ENCODE measurements around the gene IL23A.

IL23A gene

DNA sequence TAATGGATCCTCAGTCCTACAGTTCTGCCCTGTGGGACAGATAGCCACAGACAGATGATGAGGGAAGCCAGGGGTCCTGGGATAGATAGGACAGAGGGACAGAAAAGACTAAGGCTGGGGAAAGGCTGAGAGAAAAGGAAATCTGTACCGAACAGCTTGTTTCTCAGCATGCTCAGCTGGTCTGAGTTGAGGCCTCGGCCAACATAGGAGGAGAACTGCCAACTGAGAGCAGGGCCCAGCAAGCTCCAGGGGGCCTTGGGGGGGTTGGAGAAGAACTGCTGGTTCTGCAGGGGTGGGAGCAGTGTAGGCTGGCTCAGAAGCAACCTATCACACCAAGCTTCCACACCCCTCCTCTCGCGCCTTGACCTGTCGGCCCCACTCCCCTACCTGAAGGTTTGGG is 10.1 kb downstream of the IL23A start:
- H2AFZ ChIP-seq (ENCODE audit: low read depth, low read length, severe bottlenecking): no peak overlapping the region
- H3K4me2 ChIP-seq (ENCODE audit: low read depth, low read length, poor library complexity, severe bottlenecking): no peak overlapping the region
- H3K27ac ChIP-seq (ENCODE audit: low read depth, low read length): no peak overlapping the region
- H3K9me3 ChIP-seq (ENCODE audit: insufficient read depth, low read length): no peaks in the 10 kb centered on the region
- H3K36me3 ChIP-seq (ENCODE audit: low read length): peaks cover 12% of the 10 kb centered on the region; the same call in 1 of the 2 replicates
- no peaks in the 10 kb centered on the region for H3K27me3 ChIP-seq (ENCODE audit: low read length)
- TF ChIP-seq EZH2phosphoT487 (conservative IDR thresholded peaks at IDR 0.05; ENCODE audit: low read length): no peak
- TF ChIP-seq, protein P1, sequence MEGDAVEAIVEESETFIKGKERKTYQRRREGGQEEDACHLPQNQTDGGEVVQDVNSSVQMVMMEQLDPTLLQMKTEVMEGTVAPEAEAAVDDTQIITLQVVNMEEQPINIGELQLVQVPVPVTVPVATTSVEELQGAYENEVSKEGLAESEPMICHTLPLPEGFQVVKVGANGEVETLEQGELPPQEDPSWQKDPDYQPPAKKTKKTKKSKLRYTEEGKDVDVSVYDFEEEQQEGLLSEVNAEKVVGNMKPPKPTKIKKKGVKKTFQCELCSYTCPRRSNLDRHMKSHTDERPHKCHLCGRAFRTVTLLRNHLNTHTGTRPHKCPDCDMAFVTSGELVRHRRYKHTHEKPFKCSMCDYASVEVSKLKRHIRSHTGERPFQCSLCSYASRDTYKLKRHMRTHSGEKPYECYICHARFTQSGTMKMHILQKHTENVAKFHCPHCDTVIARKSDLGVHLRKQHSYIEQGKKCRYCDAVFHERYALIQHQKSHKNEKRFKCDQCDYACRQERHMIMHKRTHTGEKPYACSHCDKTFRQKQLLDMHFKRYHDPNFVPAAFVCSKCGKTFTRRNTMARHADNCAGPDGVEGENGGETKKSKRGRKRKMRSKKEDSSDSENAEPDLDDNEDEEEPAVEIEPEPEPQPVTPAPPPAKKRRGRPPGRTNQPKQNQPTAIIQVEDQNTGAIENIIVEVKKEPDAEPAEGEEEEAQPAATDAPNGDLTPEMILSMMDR (IDR thresholded peaks at IDR 0.05; ENCODE audit: insufficient read depth, low read length, poor library complexity, severe bottlenecking): no peak
- H3K9me2 ChIP-seq (replicated peaks; ENCODE audit: insufficient read depth, low read length): no peaks in the 10 kb centered on the region
- no peaks in the 10 kb centered on the region; the same call in 1 of the 2 replicates for H3F3A ChIP-seq (ENCODE audit: insufficient read depth)
- H3K79me2 ChIP-seq (ENCODE audit: insufficient read depth, low read length): no peaks in the 10 kb centered on the region
- no peaks in the 10 kb centered on the region for H4K20me1 ChIP-seq (ENCODE audit: low read depth, low read length)
- H3K9ac ChIP-seq (ENCODE audit: low read length): no peak overlapping the region
- H3K4me3 ChIP-seq (ENCODE audit: insufficient read depth, low read length, poor library complexity, severe bottlenecking): no peak overlapping the region

- Histone ChIP-seq H3K9me2 (replicated peaks; ENCODE audit: insufficient read depth, low read length) (no peaks in the 10 kb centered on the region), H3K27ac (ENCODE audit: low read depth, low read length) (no peak overlapping the region), H3K36me3 (ENCODE audit: low read length) (peaks cover 17% of the 10 kb centered on the region; the same call in 1 of the 2 replicates), H3K27me3 (ENCODE audit: low read length) (no peaks in the 10 kb centered on the region), H3K9ac (ENCODE audit: low read length) (no peak overlapping the region), H3K4me3 (ENCODE audit: insufficient read depth, low read length, poor library complexity, severe bottlenecking) (no peak overlapping the region), H3K79me2 (ENCODE audit: insufficient read depth, low read length) (no peaks in the 10 kb centered on the region), H4K20me1 (ENCODE audit: low read depth, low read length) (no peaks in the 10 kb centered on the region), H2AFZ (ENCODE audit: low read depth, low read length, severe bottlenecking) (no peak overlapping the region), H3K4me2 (ENCODE audit: low read depth, low read length, poor library complexity, severe bottlenecking) (no peak overlapping the region), H3K9me3 (ENCODE audit: insufficient read depth, low read length) (no peaks in the 10 kb centered on the region), H3F3A (ENCODE audit: insufficient read depth) (no peaks in the 10 kb centered on the region; the same call in 1 of the 2 replicates)
- no peak for TF ChIP-seq EZH2phosphoT487 (conservative IDR thresholded peaks at IDR 0.05; ENCODE audit: low read length)
- TF ChIP-seq, protein P1 (IDR thresholded peaks at IDR 0.05; ENCODE audit: insufficient read depth, low read length, poor library complexity, severe bottlenecking): no peak
Measured at GRCh38 chr12:56350662-56351061, 12.0 kb downstream of the IL23A start.

DNA sequence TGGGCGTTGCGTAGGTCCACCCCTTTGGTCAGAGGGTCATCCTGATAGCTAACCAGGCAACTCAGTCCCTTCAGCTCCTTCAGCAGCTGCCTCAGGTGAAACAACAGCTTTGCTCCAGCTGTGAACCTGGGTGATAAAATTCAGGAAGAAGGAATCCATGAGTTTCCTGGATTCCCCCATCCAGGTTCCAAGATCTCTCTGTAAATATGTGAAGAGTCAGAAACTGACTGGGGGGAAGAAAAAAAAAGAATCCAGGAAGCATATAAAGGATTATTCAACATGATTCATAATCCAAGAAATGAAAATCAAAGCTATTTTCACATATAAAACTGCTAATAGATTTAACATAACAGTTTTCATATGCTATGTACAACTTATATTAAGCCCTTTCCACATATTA is 12.6 kb downstream of the IL23A start:
- no peaks in the 10 kb centered on the region for H3K9me3 ChIP-seq (ENCODE audit: insufficient read depth, low read length)
- H3K9ac ChIP-seq (ENCODE audit: low read length): no peak overlapping the region
- H4K20me1 ChIP-seq (ENCODE audit: low read depth, low read length): no peaks in the 10 kb centered on the region
- H3F3A ChIP-seq (ENCODE audit: insufficient read depth): no peaks in the 10 kb centered on the region; the same call in 1 of the 2 replicates
- no peak overlapping the region for H3K4me2 ChIP-seq (ENCODE audit: low read depth, low read length, poor library complexity, severe bottlenecking)
- no peaks in the 10 kb centered on the region for H3K27me3 ChIP-seq (ENCODE audit: low read length)
- TF ChIP-seq, protein P1 (IDR thresholded peaks at IDR 0.05; ENCODE audit: insufficient read depth, low read length, poor library complexity, severe bottlenecking): no peak
- no peak for TF ChIP-seq EZH2phosphoT487 (conservative IDR thresholded peaks at IDR 0.05; ENCODE audit: low read length)
- H3K27ac ChIP-seq (ENCODE audit: low read depth, low read length): no peak overlapping the region
- H3K36me3 ChIP-seq (ENCODE audit: low read length): peaks cover 17% of the 10 kb centered on the region; the same call in 1 of the 2 replicates
- no peak overlapping the region for H2AFZ ChIP-seq (ENCODE audit: low read depth, low read length, severe bottlenecking)
- no peaks in the 10 kb centered on the region for H3K9me2 ChIP-seq (replicated peaks; ENCODE audit: insufficient read depth, low read length)
- no peak overlapping the region for H3K4me3 ChIP-seq (ENCODE audit: insufficient read depth, low read length, poor library complexity, severe bottlenecking)
- H3K79me2 ChIP-seq (ENCODE audit: insufficient read depth, low read length): no peaks in the 10 kb centered on the region

All from SU-DHL-6 (cell line).